NCI-H446 treated with DMSO at 0.1 percent for 48 hours (cell line): ENCODE measurements around the gene CDK11A.
"Not testable (repeated sequence)": the region's sequence is repeated elsewhere in the genome, so short reads cannot be mapped to it uniquely, and the experiment has no call there.

Source experiments
- DNase-seq: peaks from one replicate; lab custom pipeline; 2025; lab: John Stamatoyannopoulos, UW

Gene CDK11A

DNA sequence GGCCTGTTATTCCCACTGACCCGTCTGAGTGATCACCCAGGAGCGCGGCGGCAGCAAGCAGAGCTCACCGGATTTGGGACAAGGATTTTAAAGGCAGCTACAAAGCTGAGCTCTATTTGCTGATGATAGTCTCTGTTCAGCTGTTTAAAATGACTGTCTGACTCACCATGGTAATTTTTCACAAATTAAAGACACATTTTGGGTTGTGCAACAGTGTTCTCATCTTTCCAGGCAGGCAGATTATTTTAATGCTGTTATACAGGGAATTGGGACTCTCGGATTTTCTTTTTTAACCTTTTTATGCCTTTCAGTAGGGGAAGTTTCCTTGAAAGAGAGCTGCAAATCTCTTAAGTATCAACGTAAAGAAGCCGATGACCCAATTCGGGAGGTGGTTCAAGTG lies 61.8 kb downstream of the CDK11A start:
- DNase-seq = not testable (repeated sequence)

DNA sequence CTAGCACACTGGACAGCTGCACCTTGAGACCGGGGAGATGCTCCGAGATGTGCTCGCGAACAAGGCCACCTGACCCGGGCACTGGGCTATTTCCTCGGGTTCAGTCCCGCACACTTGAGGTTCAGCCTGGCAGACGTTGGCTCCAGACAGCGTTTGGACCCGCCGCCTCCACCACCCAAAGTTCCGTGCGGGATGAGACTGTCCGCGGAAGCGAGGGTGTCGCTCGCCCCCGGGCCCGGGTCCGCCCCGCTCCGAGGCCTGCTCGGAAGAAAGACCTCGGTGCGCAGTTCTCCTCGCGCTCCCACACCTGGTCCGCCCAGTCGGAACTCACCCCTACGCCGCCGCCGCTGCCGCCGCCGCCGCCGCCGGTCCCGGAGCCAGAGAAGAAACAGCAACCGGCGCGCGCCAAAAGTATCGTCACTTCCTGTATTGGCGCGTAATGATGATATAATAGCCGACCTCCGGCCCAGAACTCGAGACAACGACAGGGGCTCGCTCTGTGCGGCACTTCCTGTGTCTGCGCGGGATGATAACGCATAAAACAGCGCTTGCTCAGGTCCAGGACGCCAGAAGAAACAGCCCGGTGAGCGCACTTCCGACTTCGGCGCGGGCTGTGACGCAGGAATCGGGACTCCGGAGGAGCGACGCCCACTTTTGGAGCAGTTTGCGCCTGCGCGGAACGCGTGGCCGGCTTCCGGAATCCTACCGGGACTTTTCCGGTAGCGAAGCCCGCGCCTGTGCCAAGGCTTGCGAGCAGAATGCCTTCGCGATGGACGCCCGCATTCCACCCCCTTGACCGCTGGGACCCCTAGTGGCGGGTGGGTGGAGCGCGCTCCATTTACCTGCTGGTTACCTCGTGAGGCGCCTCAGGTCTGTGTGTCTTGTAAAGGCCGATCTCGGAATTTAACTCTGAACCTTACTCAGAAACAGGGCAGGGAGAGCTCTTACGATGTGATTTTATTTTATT lies 65.3 kb downstream of the CDK11A start, which contains the start of gene CDK11B:
Gene CDK11B (minus strand): TSS at position 422 of the 967 bp plus-strand sequence. CDS start 1,519 bp downstream, outside the sequence.
- peak; percentile 95 for DNase-seq
